Erythroblast (primary cell): ENCODE results near the gene PYY.

ENCODE experiments used
- GATA1 ChIP-seq: IDR thresholded peaks from 2 replicates; pipeline ENCODE4 v1.6.1; 2011; ENCODE audit warnings: low read depth, mild to moderate bottlenecking, control low read depth, low read length, moderate library complexity
- POLR2A ChIP-seq: IDR thresholded peaks from 2 replicates; pipeline ENCODE4 v1.6.1; 2011; ENCODE audit warnings: mild to moderate bottlenecking, low read length

GRCh38 chr17:43906951-43907424 lies 46.8 kb downstream of the PYY start:
- TF ChIP-seq POLR2A (no peak), GATA1 (no peak)
